GM12874 (cell line): Measurements from ENCODE around the gene ANTKMT.

Experiments used
- CTCF ChIP-seq: IDR thresholded peaks from 2 replicates; pipeline ENCODE4 v1.5.1; 2011; ENCODE audit warnings: low read depth, mild to moderate bottlenecking, control low read depth, low read length, moderate library complexity; ENCODE audit not compliant: insufficient read depth

ANTKMT gene

DNA sequence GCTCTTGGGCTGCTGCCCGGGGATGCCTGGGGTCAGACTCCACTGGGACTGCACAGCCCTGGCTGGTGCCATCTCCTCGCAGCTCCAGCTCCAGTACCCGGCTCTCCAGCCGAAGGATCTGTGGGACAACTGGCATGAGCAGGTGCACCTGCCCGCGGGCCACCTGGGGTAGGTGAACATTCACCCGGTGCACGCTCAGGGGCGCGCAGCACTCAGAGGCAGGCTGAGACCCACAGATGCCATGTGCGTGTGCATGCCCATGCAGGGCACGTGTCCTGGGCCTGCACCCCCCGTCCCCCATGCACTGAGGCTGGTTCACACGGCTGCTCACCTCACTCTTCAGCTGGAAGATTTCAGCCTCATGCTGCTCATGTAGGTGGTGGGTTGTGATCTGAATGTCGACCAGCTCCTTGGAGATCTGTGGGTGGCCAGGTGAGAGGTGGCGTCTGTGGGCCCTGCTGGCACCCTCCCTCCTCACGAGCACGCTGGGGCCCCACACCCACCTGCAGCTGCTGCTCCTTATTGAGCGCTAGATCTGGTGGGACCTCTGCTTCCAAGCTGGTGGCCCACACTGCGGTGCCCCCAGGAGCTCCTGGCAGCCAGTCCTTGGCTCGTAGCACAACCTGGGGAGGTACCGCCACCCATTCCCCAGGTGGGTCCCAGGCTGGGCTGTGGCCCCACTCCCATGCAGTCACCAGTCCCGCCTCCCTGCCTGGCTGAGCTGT is 4.7 kb downstream of the ANTKMT start:
- no peak for TF ChIP-seq CTCF

- TF ChIP-seq CTCF: no peak
Measured at GRCh38 chr16:726188-726437, 5.2 kb downstream of the ANTKMT start.

- no peak for TF ChIP-seq CTCF
Measured at GRCh38 chr16:726438-727290, 5.7 kb downstream of the ANTKMT start, which contains the start of the genes CCDC78 and HAGHL. Gene CCDC78, minus strand, starts transcription at chr16:726443. Its CDS starts 76 bp downstream, at chr16:726367. Gene HAGHL, plus strand, starts transcription at chr16:727106. Its CDS starts 404 bp downstream, at chr16:727510.

GRCh38 chr16:727291-727977 is 6.5 kb downstream of the ANTKMT start:
- TF ChIP-seq CTCF: no peak

GRCh38 chr16:728131-728889 is 7.4 kb downstream of the ANTKMT start:
- TF ChIP-seq CTCF: no peak

DNA sequence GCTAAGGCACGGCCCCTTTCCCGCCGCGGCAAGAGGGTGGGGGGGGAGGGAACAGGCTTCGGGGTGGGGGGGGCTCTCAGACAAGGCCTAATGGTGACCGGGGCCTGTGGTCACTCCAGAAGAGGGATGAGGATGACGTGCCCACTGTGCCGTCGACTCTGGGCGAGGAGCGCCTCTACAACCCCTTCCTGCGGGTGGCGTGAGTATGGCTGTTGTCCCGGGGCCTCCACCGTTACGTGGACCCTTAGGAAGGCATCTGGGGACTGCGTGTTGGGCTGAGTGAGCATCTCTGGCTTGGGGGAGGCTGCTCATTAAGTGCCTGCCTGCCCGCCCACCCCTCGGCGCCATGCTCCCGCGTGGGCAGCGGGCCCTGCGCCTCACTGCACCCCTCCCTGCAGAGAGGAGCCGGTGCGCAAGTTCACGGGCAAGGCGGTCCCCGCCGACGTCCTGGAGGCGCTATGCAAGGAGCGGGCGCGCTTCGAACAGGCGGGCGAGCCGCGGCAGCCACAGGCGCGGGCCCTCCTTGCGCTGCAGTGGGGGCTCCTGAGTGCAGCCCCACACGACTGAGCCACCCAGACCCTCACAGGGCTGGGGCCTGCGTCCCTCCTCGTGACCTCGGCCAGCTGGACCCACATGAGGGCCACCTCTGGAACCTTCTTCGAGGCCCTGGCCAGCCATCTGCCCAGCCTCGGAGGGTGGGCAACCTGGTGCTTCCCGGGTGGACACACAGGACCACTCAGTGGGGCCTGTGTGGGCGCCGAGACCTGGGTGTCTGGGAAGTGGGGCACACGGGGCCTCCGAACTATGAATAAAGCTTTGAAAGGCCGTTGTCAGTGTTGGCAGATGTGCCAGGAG is 8.2 kb downstream of the ANTKMT start:
- TF ChIP-seq CTCF: no peak
